Measurements from ENCODE around the gene FAM107A.

DNA sequence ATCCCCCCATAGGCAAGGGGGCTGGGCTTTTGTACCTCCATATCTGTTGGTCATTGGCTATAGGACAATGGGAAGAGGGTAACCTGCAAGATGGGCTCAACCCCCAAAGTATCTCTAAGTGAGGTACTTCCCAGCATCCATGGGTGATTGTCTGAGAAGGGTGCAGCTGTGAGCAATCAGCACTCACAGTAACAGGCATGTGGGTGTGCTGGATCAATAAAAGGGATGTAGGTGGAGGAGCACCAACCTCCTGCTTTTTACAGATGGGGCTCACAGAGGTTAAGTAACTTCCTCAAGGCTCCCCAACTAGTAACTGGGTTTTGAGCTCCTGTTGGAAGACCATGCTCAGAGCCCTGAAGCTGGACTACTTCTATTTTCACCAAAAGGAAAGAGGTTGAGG is 26.4 kb upstream of the FAM107A start:
- TF ChIP-seq EZH2 (IDR thresholded peaks at IDR 0.05; ENCODE audit: low read depth, unreplicated experiment) (no peak), CREB1 (CRISPR knock-in tag; IDR thresholded peaks at IDR 0.05; ENCODE audit: low read depth) (no peak), ZNF331 (CRISPR knock-in tag; IDR thresholded peaks at IDR 0.05; ENCODE audit: low read depth) (no peak), JUNB (IDR thresholded peaks at IDR 0.05; ENCODE audit: unreplicated experiment) (no peak), EZH2phosphoT487 (IDR thresholded peaks at IDR 0.05; ENCODE audit: unreplicated experiment) (no peak), POLR2AphosphoS5 (IDR thresholded peaks at IDR 0.05; ENCODE audit: low read depth) (no peak), ZNF114 (CRISPR knock-in tag; IDR thresholded peaks at IDR 0.05) (no peak)
- TF ChIP-seq, protein P1, sequence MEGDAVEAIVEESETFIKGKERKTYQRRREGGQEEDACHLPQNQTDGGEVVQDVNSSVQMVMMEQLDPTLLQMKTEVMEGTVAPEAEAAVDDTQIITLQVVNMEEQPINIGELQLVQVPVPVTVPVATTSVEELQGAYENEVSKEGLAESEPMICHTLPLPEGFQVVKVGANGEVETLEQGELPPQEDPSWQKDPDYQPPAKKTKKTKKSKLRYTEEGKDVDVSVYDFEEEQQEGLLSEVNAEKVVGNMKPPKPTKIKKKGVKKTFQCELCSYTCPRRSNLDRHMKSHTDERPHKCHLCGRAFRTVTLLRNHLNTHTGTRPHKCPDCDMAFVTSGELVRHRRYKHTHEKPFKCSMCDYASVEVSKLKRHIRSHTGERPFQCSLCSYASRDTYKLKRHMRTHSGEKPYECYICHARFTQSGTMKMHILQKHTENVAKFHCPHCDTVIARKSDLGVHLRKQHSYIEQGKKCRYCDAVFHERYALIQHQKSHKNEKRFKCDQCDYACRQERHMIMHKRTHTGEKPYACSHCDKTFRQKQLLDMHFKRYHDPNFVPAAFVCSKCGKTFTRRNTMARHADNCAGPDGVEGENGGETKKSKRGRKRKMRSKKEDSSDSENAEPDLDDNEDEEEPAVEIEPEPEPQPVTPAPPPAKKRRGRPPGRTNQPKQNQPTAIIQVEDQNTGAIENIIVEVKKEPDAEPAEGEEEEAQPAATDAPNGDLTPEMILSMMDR (conservative IDR thresholded peaks at IDR 0.05; ENCODE audit: low read depth in 2 of 2), result no peak
- TF ChIP-seq, protein P2, sequence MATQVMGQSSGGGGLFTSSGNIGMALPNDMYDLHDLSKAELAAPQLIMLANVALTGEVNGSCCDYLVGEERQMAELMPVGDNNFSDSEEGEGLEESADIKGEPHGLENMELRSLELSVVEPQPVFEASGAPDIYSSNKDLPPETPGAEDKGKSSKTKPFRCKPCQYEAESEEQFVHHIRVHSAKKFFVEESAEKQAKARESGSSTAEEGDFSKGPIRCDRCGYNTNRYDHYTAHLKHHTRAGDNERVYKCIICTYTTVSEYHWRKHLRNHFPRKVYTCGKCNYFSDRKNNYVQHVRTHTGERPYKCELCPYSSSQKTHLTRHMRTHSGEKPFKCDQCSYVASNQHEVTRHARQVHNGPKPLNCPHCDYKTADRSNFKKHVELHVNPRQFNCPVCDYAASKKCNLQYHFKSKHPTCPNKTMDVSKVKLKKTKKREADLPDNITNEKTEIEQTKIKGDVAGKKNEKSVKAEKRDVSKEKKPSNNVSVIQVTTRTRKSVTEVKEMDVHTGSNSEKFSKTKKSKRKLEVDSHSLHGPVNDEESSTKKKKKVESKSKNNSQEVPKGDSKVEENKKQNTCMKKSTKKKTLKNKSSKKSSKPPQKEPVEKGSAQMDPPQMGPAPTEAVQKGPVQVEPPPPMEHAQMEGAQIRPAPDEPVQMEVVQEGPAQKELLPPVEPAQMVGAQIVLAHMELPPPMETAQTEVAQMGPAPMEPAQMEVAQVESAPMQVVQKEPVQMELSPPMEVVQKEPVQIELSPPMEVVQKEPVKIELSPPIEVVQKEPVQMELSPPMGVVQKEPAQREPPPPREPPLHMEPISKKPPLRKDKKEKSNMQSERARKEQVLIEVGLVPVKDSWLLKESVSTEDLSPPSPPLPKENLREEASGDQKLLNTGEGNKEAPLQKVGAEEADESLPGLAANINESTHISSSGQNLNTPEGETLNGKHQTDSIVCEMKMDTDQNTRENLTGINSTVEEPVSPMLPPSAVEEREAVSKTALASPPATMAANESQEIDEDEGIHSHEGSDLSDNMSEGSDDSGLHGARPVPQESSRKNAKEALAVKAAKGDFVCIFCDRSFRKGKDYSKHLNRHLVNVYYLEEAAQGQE (IDR thresholded peaks at IDR 0.05; ENCODE audit: unreplicated experiment), result no peak
